Upper lobe of right lung (tissue), 1 donor: ENCODE results near the gene UBA7. TPM values are rescaled to one million over a fixed set of nuclear protein-coding genes. Genes with fewer than 3 reads are reported as not detected.
"Not testable (repeated sequence)": the region's sequence is repeated elsewhere in the genome, so short reads cannot be mapped to it uniquely, and the experiment has no call there.

Source experiments
- ATAC-seq: fragments of 200-7000 bp; cut with Tn5 transposase; one replicate; pipeline ENCODE4 v1.9.1; 2020; ENCODE audit warnings: mild to moderate bottlenecking, moderate library complexity
- DNase-seq: peaks from one replicate; pipeline ENCODE4 v3.0.0-alpha.2; 2020
- H3K27ac ChIP-seq: fragments of 200-600 bp; one replicate; pipeline ENCODE4 v1.8.0; 2022
- H3K27me3 ChIP-seq: fragments of 200-600 bp; one replicate; pipeline ENCODE4 v1.8.0; 2022; ENCODE audit warnings: mild to moderate bottlenecking
- H3K36me3 ChIP-seq: fragments of 200-600 bp; one replicate; pipeline ENCODE4 v1.8.0; 2022
- H3K4me1 ChIP-seq: fragments of 200-600 bp; one replicate; pipeline ENCODE4 v1.8.0; 2022
- H3K4me3 ChIP-seq: fragments of 200-600 bp; one replicate; pipeline ENCODE4 v1.8.0; 2022; ENCODE audit warnings: mild to moderate bottlenecking
- H3K9me3 ChIP-seq: fragments of 200-600 bp; one replicate; pipeline ENCODE4 v1.8.0; 2022
- CTCF ChIP-seq: fragments of 200-600 bp; IDR thresholded peaks from one replicate; pipeline ENCODE4 v1.8.0; 2022; ENCODE audit warnings: antibody characterized with exemption
- intact Hi-C: fragments of 100-400 bp; cut with DNase I; formaldehyde crosslinking; loops from one replicate; pipeline ENCODE4 v1.11.0; 2022
- total RNA-seq: library from RNA; stranded (reverse); fragmentation: NEBNext Ultra II Directional; extraction: Animal tissue kit (Norgen Biotek cat#: 25700); gene quantifications from one replicate; pipeline ENCODE4 v1.2.1, GENCODE V29; 2021
- donor health status: DM: no; HTN: yes; CAD: no; lungs with severe emphysema.

The UBA7 gene
- total RNA-seq, 1 donor from 2014 or later: 110 TPM

GRCh38 chr3:49781415-49782199, 32.1 kb downstream of the UBA7 start:
- TF ChIP-seq CTCF: no peak
- Histone ChIP-seq H3K27ac (no peak overlapping the region), H3K36me3 (peaks cover 15% of the 10 kb centered on the region), H3K9me3 (no peaks in the 10 kb centered on the region), H3K4me1 (peaks cover 43% of the 10 kb centered on the region), H3K4me3 (no peak overlapping the region), H3K27me3 (no peaks in the 10 kb centered on the region)
- peak; percentile 7 for DNase-seq
- ATAC-seq: no peak
- intact Hi-C loops: no loop called here

- H3K27ac ChIP-seq, ATAC-seq, H3K4me3 ChIP-seq, H3K9me3 ChIP-seq, H3K27me3 ChIP-seq, intact Hi-C loops: not testable (repeated sequence)
- DNase-seq: peak; percentile 40
- Histone ChIP-seq H3K4me1 (peaks cover 43% of the 10 kb centered on the region), H3K36me3 (peaks cover 18% of the 10 kb centered on the region)
Observed at GRCh38 chr3:49780975-49781365, 32.8 kb downstream of the UBA7 start.

GRCh38 chr3:49780080-49780974, 33.4 kb downstream of the UBA7 start:
- H3K4me3 ChIP-seq: no peak overlapping the region
- H3K27ac ChIP-seq: no peak overlapping the region
- H3K9me3 ChIP-seq: no peaks in the 10 kb centered on the region
- no peaks in the 10 kb centered on the region for H3K27me3 ChIP-seq
- ATAC-seq (peak; percentile 43), DNase-seq (peak; percentile 5)
- intact Hi-C loops: no loop called here
- TF ChIP-seq CTCF: no peak
- peaks cover 24% of the 10 kb centered on the region for H3K36me3 ChIP-seq
- peaks cover 41% of the 10 kb centered on the region for H3K4me1 ChIP-seq

- no peak overlapping the region for H3K4me3 ChIP-seq
- peaks cover 29% of the 10 kb centered on the region for H3K36me3 ChIP-seq
- ATAC-seq (no peak), DNase-seq (peak; percentile 2)
- no peaks in the 10 kb centered on the region for H3K27me3 ChIP-seq
- intact Hi-C loops: no loop called here
- no peaks in the 10 kb centered on the region for H3K9me3 ChIP-seq
- peaks cover 33% of the 10 kb centered on the region for H3K4me1 ChIP-seq
- TF ChIP-seq CTCF: no peak
- no peak overlapping the region for H3K27ac ChIP-seq
Observed at GRCh38 chr3:49779358-49780079, 34.2 kb downstream of the UBA7 start.

- H3K4me1 ChIP-seq: peaks cover 13% of the 10 kb centered on the region
- ATAC-seq, H3K27ac ChIP-seq, H3K27me3 ChIP-seq, H3K9me3 ChIP-seq, intact Hi-C loops, H3K4me3 ChIP-seq: not testable (repeated sequence)
- peaks cover 24% of the 10 kb centered on the region for H3K36me3 ChIP-seq
- peak; percentile 4 for DNase-seq
Observed at GRCh38 chr3:49776101-49776500, 37.7 kb downstream of the UBA7 start.

- ATAC-seq (no peak), DNase-seq (peak; percentile 30)
- H3K9me3 ChIP-seq: no peaks in the 10 kb centered on the region
- H3K27me3 ChIP-seq: no peaks in the 10 kb centered on the region
- no peak overlapping the region for H3K27ac ChIP-seq
- intact Hi-C loops: no loop called here
- no peak overlapping the region for H3K4me3 ChIP-seq
- peaks cover 23% of the 10 kb centered on the region for H3K36me3 ChIP-seq
- peaks cover 14% of the 10 kb centered on the region for H3K4me1 ChIP-seq
- no peak for TF ChIP-seq CTCF
Observed at GRCh38 chr3:49775538-49775937, 38.2 kb downstream of the UBA7 start.
